A549 (cell line): ENCODE data around the gene PUM2. TPM values are rescaled to one million over a fixed set of nuclear protein-coding genes. Genes with fewer than 3 reads are reported as not detected.

Experiments
- ATAC-seq, 2 experiments: fragments of 200-7000 bp in 1 of 2; fragments of >200 bp in 1 of 2; cut with Nextera tagmentation in 1 of 2; cut with Tn5 transposase in 1 of 2; 3 replicates each; pipeline versions ENCODE4 v1.8.0 to v1.9.1; 2018 to 2020; ENCODE audit warnings: mild to moderate bottlenecking in 1 of 2, moderate library complexity in 1 of 2
- CTCF ChIA-PET: fragments of 300-600 bp; sonication (Branson Sonifier 250); formaldehyde crosslinking; extraction: SDS; loops from one replicate; lab custom pipeline; 2021; ENCODE audit warnings: antibody characterized with exemption, inconsistent platforms; lab: Yijun Ruan, JAX
- POLR2A ChIA-PET: fragments of 350-600 bp; formaldehyde crosslinking; extraction: SDS; loops from one replicate; lab custom pipeline; 2021; ENCODE audit warnings: antibody characterized with exemption, inconsistent platforms; lab: Yijun Ruan, JAX
- DNase-seq, 2 experiments: peaks; one replicate each; pipeline versions ENCODE4 v3.0.0 to v3.0.0-alpha.2; 2011 to 2016; ENCODE audit warnings: low read depth in 1 of 2, low spot score in 1 of 2
- FAIRE-seq: peaks from 2 replicates; lab custom pipeline; 2011; peaks lifted over from hg19 to GRCh38; lab: Jason Lieb, UNC
- H3K27ac ChIP-seq, 2 experiments: fragments of >200 bp; sonication (Bioruptor Twin); formaldehyde crosslinking; 3 replicates each; pipeline ENCODE4 v1.5.1; 2016 to 2017
- H3K4me1 ChIP-seq: fragments of >200 bp; sonication (Bioruptor Twin); formaldehyde crosslinking; 3 replicates; pipeline ENCODE4 v1.6.1; 2016
- H3K4me2 ChIP-seq: fragments of >200 bp; sonication (Bioruptor Twin); formaldehyde crosslinking; 3 replicates; pipeline ENCODE4 v1.6.1; 2016
- H3K4me3 ChIP-seq: fragments of >200 bp; sonication (Bioruptor Twin); formaldehyde crosslinking; 3 replicates; pipeline ENCODE4 v1.5.1; 2016
- H3K9me3 ChIP-seq: fragments of >200 bp; sonication (Bioruptor Twin); formaldehyde crosslinking; 3 replicates; pipeline ENCODE4 v1.6.1; 2016
- CEBPB ChIP-seq, 2 experiments: fragments of >200 bp in 1 of 2; sonication (Bioruptor Twin) in 1 of 2; formaldehyde crosslinking in 1 of 2; IDR thresholded peaks; 2 replicates each; pipeline ENCODE4 v1.6.1; 2012 to 2016
- EP300 ChIP-seq, 2 experiments: fragments of >200 bp; sonication (Bioruptor Twin); formaldehyde crosslinking; IDR thresholded peaks; 2 replicates in 1 of 2; 3 replicates in 1 of 2; pipeline ENCODE4 v1.6.1; 2016 to 2017
- HOXB13 ChIP-seq: fragments of 250-450 bp; sonication (Bioruptor Pico); IDR thresholded peaks from 2 replicates; pipeline ENCODE4 v1.5.0; 2020; ENCODE audit warnings: low read depth, mild to moderate bottlenecking, moderate library complexity
- JUN ChIP-seq, 2 experiments: fragments of >200 bp; sonication (Bioruptor Twin); formaldehyde crosslinking; IDR thresholded peaks; 2 replicates in 1 of 2; 3 replicates in 1 of 2; pipeline ENCODE4 v1.6.1; 2016 to 2017
- KDM5A ChIP-seq: fragments of 200-600 bp; sonication (generic); IDR thresholded peaks from 2 replicates; pipeline ENCODE4 v1.6.1; 2016; ENCODE audit warnings: antibody characterized with exemption, mild to moderate bottlenecking
- MAFK ChIP-seq: fragments of 450-650 bp; IDR thresholded peaks from 2 replicates; pipeline ENCODE4 v1.6.1; 2014; ENCODE audit not compliant: partially characterized antibody
- MYC ChIP-seq: IDR thresholded peaks from 2 replicates; pipeline ENCODE4 v1.6.1; 2012; ENCODE audit warnings: mild to moderate bottlenecking, inconsistent platforms, low read length, improper control_type of control experiment, borderline replicate concordance
- PHF8 ChIP-seq: fragments of 200-600 bp; sonication (generic); IDR thresholded peaks from 2 replicates; pipeline ENCODE4 v1.6.1; 2016; ENCODE audit warnings: low read depth, mild to moderate bottlenecking, antibody characterized with exemption, moderate library complexity, borderline replicate concordance
- RAD21 ChIP-seq, 2 experiments: fragments of >200 bp in 1 of 2; sonication (Bioruptor Twin) in 1 of 2; formaldehyde crosslinking in 1 of 2; IDR thresholded peaks in 1 of 2; conservative IDR thresholded peaks in 1 of 2; 2 replicates in 1 of 2; 3 replicates in 1 of 2; pipeline ENCODE4 v1.6.1; 2012 to 2018; ENCODE audit warnings: inconsistent platforms in 1 of 2
- RFX5 ChIP-seq: fragments of 450-650 bp; IDR thresholded peaks from 2 replicates; pipeline ENCODE4 v1.7.1; 2014; ENCODE audit warnings: antibody characterized with exemption, mild to moderate bottlenecking, moderate library complexity
- RNF2 ChIP-seq: fragments of 200-600 bp; sonication (generic); IDR thresholded peaks from 2 replicates; pipeline ENCODE4 v1.6.1; 2016; ENCODE audit warnings: low read depth, mild to moderate bottlenecking, antibody characterized with exemption, moderate library complexity, borderline replicate concordance
- SMC3 ChIP-seq: fragments of >200 bp; sonication (Bioruptor Twin); formaldehyde crosslinking; IDR thresholded peaks from 3 replicates; pipeline ENCODE4 v1.6.1; 2018; ENCODE audit warnings: inconsistent platforms
- ZFP36 ChIP-seq: fragments of 450-650 bp; IDR thresholded peaks from 2 replicates; pipeline ENCODE4 v1.6.1; 2014; ENCODE audit warnings: borderline replicate concordance; ENCODE audit not compliant: partially characterized antibody
- ZSCAN20 ChIP-seq: fragments of 250-450 bp; sonication (Bioruptor Pico); IDR thresholded peaks from 2 replicates; pipeline ENCODE4 v1.8.0; 2022; ENCODE audit warnings: mild to moderate bottlenecking, moderate library complexity
- WGBS: methylation state at CpG from one replicate; pipeline ENCODE4 v1.1.6; 2017; ENCODE audit errors: missing lambda C conversion rate; 5-methylcytosine and 5-hydroxymethylcytosine counted together
- polyA plus RNA-seq, 4 experiments: library from polyadenylated mRNA; depleted of rRNA in 3 of 4; stranded (reverse); fragments of >200 nt; fragmentation: RNase III in 1 of 4; extraction: RNeasy Plus Mini Kit Qiagen cat#74134 plus additional on column Dnase treatment in 1 of 4; gene quantifications; 2 replicates in 3 of 4; 3 replicates in 1 of 4; pipeline ENCODE4 v1.2.3, GENCODE V29; 2011 to 2017
- TF ChIP-seq, protein P1 (sequence below): fragments of >200 bp; sonication (Bioruptor Twin); formaldehyde crosslinking; IDR thresholded peaks from 3 replicates; pipeline ENCODE4 v1.6.1; 2016
- TF ChIP-seq, protein P2 (sequence below): fragments of >200 bp; sonication (Bioruptor Twin); formaldehyde crosslinking; IDR thresholded peaks from 3 replicates; pipeline ENCODE4 v1.5.1; 2016
- TF ChIP-seq, protein P3 (sequence below): IDR thresholded peaks from 2 replicates; pipeline ENCODE4 v1.6.1; 2012
- TF ChIP-seq, protein P4 (sequence below): IDR thresholded peaks from 2 replicates; pipeline ENCODE4 v1.6.1; 2012

The PUM2 gene
- polyA plus RNA-seq, 2 of the 4 experiments (the other 2 are of a cell fraction): 44.6 to 94.2 TPM

DNA sequence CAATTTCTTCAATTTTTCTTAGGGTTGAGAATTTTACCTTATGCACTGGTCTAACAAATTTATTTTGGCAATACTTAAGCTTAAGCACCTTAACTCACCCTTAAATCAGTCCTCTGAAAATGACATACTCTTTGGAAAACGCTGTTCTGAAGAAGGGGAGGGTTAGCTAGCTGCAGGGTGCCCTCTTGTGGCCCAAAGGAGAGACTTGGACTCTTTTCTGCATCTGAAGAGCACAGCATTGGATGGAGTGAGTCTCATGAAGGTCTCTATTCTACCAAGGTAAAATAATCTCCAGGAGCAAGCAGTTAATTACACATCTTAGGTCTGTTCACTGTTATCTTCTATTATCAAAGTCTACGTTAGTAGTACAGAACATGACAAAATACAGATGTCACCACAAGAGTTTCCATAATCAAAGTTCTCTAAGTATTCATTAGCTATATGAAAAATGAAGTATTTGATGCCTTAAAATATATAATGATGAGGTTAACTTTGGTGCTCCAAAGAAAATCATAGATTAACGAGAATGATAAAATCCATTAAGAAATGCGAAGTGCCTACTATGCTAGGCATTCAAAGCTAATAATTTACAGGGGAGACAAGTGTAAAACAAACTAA lies 24.4 kb downstream of the PUM2 start:
- POLR2A ChIA-PET: interaction anchor here (0.6 to 1.3 kb wide), 4 partner anchors 8 to 325 kb away, joined by 3 read pairs; partner anchors contain the start of genes HS1BP3 and RHOB
- DNase-seq (peak; percentile 50 to 66), FAIRE-seq (peak; percentile 76), ATAC-seq (peak; percentile 97 to 98)
- Histone ChIP-seq H3K4me3 (no peak overlapping the region), H3K27ac (no peak overlapping the region), H3K4me2 (peak overlapping the region; percentile 19; the same call in 2 of the 3 replicates), H3K9me3 (no peaks in the 10 kb centered on the region), H3K4me1 (peaks cover 21% of the 10 kb centered on the region)
- TF ChIP-seq KDM5A (no peak), JUN (IDR thresholded peaks at IDR 0.05) (no peak), EP300 (IDR thresholded peaks at IDR 0.05) (no peak), ZSCAN20 (CRISPR knock-in tag) (no peak), PHF8 (no peak), HOXB13 (CRISPR knock-in tag) (no peak), RAD21 (conservative IDR thresholded peaks at IDR 0.05 in 1 of 2, IDR thresholded peaks at IDR 0.05 in 1 of 2) (peak; percentile 69), MYC (no peak), SMC3 (peak; percentile 65), CEBPB (IDR thresholded peaks at IDR 0.05) (no peak), RNF2 (no peak), MAFK (no peak), RFX5 (no peak)
- TF ChIP-seq, protein P1, sequence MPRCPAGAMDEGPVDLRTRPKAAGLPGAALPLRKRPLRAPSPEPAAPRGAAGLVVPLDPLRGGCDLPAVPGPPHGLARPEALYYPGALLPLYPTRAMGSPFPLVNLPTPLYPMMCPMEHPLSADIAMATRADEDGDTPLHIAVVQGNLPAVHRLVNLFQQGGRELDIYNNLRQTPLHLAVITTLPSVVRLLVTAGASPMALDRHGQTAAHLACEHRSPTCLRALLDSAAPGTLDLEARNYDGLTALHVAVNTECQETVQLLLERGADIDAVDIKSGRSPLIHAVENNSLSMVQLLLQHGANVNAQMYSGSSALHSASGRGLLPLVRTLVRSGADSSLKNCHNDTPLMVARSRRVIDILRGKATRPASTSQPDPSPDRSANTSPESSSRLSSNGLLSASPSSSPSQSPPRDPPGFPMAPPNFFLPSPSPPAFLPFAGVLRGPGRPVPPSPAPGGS: no peak
- TF ChIP-seq, protein P2, sequence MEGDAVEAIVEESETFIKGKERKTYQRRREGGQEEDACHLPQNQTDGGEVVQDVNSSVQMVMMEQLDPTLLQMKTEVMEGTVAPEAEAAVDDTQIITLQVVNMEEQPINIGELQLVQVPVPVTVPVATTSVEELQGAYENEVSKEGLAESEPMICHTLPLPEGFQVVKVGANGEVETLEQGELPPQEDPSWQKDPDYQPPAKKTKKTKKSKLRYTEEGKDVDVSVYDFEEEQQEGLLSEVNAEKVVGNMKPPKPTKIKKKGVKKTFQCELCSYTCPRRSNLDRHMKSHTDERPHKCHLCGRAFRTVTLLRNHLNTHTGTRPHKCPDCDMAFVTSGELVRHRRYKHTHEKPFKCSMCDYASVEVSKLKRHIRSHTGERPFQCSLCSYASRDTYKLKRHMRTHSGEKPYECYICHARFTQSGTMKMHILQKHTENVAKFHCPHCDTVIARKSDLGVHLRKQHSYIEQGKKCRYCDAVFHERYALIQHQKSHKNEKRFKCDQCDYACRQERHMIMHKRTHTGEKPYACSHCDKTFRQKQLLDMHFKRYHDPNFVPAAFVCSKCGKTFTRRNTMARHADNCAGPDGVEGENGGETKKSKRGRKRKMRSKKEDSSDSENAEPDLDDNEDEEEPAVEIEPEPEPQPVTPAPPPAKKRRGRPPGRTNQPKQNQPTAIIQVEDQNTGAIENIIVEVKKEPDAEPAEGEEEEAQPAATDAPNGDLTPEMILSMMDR: peak; percentile 95
- TF ChIP-seq, protein P3, sequence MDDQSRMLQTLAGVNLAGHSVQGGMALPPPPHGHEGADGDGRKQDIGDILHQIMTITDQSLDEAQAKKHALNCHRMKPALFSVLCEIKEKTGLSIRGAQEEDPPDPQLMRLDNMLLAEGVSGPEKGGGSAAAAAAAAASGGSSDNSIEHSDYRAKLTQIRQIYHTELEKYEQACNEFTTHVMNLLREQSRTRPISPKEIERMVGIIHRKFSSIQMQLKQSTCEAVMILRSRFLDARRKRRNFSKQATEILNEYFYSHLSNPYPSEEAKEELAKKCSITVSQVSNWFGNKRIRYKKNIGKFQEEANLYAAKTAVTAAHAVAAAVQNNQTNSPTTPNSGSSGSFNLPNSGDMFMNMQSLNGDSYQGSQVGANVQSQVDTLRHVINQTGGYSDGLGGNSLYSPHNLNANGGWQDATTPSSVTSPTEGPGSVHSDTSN: no peak
- TF ChIP-seq, protein P4, sequence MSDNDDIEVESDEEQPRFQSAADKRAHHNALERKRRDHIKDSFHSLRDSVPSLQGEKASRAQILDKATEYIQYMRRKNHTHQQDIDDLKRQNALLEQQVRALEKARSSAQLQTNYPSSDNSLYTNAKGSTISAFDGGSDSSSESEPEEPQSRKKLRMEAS: no peak
- CTCF ChIA-PET: interaction anchor here (0.6 to 3.4 kb wide), 54 partner anchors 9 to 432 kb away, joined by 3 to 44 read pairs (median 4); partner anchors contain the start of genes LAPTM4A and SDC1
- WGBS: 17% methylated on average over 4 of the region's 4 CpGs

DNA sequence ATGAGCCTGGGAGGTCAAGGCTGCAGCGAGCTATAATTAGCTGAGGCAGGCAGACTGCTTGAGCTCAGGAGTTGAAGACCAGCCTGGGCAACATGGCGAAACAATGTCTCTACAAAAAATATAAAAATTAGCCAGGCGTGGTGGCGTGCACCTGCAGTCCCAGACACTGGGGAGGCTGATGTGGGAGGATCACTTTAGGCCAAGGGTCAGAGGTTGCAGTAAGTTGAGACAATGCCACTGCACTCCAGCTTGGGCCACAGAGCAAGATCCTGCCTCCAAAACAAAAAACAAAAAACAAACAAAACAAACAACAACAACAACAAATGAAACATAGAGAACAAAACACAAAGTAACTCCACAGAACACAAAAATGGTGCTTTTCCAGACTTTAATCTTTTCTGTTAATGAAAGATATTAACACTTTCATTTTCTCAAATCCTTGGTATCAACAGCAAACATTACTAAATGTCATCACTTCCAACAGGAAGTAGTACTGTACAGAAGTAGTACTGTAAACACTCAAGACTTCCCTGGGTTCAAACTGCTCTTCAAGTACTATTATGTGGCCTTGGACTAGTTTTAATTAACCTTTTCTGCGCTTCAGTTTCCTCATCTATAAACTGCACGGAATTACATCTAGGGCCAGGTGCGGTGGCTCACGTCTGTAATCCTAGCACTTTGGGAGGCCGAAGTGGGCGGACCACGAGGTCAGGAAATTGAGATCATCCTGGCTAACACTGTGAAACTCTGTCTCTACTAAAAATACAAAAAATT lies 27.9 kb downstream of the PUM2 start:
- ChIA-PET POLR2A (no interaction called here), CTCF (interaction anchor here (0.6 kb wide), 1 partner anchor 337 kb away, joined by 3 read pairs; no protein-coding TSS in a partner anchor)
- no peak for DNase-seq
- ATAC-seq: no peak
- Histone ChIP-seq H3K4me1 (peaks cover 20% of the 10 kb centered on the region), H3K27ac (no peak overlapping the region), H3K4me3 (no peak overlapping the region), H3K9me3 (no peaks in the 10 kb centered on the region), H3K4me2 (no peak overlapping the region)
- FAIRE-seq: no peak
- WGBS: 96% methylated on average over 11 of the region's 11 CpGs
- TF ChIP-seq EP300 (IDR thresholded peaks at IDR 0.05) (no peak), ZFP36 (no peak)
